ENCODE results near the gene TTLL6. TPM values are rescaled to one million over a fixed set of nuclear protein-coding genes. Genes with fewer than 3 reads are reported as not detected.

The TTLL6 gene
- total RNA-seq, 1 donor from 2014 or later, result not detected

DNA sequence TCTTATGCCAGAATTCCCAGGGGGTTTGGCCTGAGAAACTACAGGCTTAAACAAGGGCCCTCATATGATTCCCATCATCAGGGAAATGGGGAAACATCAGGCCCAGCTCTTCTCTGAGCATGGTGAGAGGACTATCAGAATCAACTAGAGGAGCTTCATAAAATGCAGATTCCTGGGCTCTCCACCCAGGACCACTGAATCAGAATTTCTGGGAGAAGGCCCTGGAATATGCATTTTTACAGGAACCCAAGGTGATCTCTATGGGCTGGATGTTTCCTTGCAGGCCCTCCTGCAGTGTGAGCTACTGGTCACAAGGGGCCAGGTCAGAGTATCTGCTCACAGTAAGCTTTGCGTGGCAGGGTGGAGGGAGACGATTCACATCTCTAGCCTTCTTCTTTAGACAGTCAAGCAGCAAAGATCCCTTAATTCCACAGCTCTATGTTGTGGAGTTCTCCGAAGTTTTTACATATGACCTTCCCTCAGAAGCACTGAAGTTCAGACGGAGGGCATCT, 49.7 kb downstream of the TTLL6 start:
- H3K4me3 Mint-ChIP-seq, result no peak overlapping the region
- H3K9me3 Mint-ChIP-seq, result no peaks in the 10 kb centered on the region
- H3K4me1 Mint-ChIP-seq, result peaks cover 5% of the 10 kb centered on the region
- H3K36me3 Mint-ChIP-seq (ENCODE audit: low read depth), result no peaks in the 10 kb centered on the region
- peaks cover 42% of the 10 kb centered on the region for H3K27me3 Mint-ChIP-seq
- DNase-seq, result no peak
- no peak overlapping the region for H3K27ac Mint-ChIP-seq
- intact Hi-C loops (cut with micrococcal nuclease), result no loop called here

DNA sequence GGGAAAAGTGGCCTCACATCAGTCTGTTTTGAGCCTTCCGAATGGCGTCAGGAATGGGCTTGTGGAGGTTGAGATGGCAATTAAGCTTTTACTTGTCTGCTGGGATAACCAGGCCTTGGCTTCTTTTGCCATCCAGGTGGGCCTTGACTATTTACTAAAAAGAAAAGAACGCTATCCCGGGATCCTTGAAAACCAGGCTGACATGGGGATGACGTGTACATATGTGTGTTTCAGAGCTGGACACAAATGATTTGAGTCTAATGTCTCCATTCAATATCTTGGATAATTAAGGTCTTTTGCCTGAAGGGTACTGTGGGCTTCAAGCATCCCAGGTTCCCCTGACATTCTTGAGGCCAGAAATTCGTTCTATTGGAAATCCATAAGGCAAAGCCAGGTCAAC, 55.9 kb downstream of the TTLL6 start:
- Mint-ChIP-seq H3K27ac (no peak overlapping the region), H3K4me1 (no peaks in the 10 kb centered on the region), H3K4me3 (no peak overlapping the region), H3K9me3 (no peaks in the 10 kb centered on the region), H3K27me3 (peaks cover 66% of the 10 kb centered on the region), H3K36me3 (ENCODE audit: low read depth) (no peaks in the 10 kb centered on the region)
- DNase-seq, result no peak
- intact Hi-C loops (cut with micrococcal nuclease), result no loop called here

DNA sequence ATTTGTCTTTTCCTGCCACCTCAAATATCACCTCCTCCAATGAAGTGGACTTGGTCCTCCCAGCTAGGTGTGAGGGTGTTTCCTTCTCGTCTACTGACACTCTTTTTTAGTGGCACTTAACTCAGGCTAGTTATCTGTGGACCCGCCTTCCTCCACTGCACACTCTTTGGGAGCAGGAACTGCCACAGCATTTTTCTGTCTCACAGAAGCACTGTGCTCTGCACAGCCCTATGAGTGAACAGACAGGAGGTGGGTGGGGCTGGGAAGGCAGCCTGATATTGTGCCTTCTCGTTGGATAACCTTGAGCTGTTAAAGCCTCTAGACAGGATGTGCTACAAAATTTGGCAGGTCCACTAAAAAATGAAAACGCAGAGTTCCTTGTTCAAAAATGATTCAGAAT, 56.6 kb downstream of the TTLL6 start:
- H3K4me3 Mint-ChIP-seq, result no peak overlapping the region
- DNase-seq, result no peak
- no peaks in the 10 kb centered on the region for H3K36me3 Mint-ChIP-seq (ENCODE audit: low read depth)
- H3K4me1 Mint-ChIP-seq, result no peaks in the 10 kb centered on the region
- intact Hi-C loops (cut with micrococcal nuclease), result no loop called here
- no peak overlapping the region for H3K27ac Mint-ChIP-seq
- H3K9me3 Mint-ChIP-seq, result no peaks in the 10 kb centered on the region
- peaks cover 68% of the 10 kb centered on the region for H3K27me3 Mint-ChIP-seq

DNA sequence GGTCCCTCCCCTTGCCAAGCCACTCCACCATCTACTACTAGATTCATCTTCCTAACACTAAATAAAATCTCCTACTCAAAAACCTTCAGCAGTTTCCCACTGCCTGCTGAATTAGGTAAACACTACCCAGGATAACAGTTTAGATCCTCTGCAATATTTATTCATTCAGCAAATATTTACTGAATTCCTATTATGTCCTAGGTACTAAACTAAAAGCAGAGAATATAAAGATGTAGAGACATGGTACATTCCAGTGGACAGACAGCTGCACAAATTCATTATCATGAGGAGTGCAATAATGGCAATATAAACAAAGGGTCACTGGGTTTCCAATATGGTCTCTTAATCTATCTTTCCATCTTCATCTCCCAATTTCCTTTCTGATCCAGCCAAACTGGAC, 57.7 kb downstream of the TTLL6 start:
- intact Hi-C loops (cut with micrococcal nuclease), result no loop called here
- H3K4me1 Mint-ChIP-seq, result peaks cover under 1% of the 10 kb centered on the region
- H3K36me3 Mint-ChIP-seq (ENCODE audit: low read depth), result no peaks in the 10 kb centered on the region
- no peak overlapping the region for H3K27ac Mint-ChIP-seq
- peaks cover 72% of the 10 kb centered on the region for H3K27me3 Mint-ChIP-seq
- no peak for DNase-seq
- H3K9me3 Mint-ChIP-seq, result no peaks in the 10 kb centered on the region
- no peak overlapping the region for H3K4me3 Mint-ChIP-seq

DNA sequence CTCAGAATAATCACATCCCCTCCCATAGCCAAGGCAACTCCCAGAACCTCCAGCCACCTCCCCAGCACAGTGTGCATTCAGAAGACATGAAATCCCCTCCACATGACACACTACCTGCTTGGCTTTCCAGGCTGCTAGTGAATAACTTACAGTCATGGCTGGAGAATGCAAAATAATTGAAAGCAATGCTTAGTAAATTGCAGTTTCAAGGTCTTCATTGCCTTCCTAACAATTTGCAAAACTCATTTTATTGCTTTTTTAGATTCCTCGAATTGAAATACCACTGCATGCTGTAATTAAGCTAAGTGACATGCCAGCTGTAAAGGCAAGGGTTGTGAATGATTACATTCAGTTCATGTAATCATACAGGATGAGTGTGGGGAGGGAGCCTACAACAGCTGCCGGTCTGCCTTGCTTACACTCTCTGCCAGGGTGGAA, 59.5 kb downstream of the TTLL6 start:
- no peak for DNase-seq
- Mint-ChIP-seq H3K4me3 (no peak overlapping the region), H3K27ac (no peak overlapping the region), H3K4me1 (peaks cover 5% of the 10 kb centered on the region), H3K36me3 (ENCODE audit: low read depth) (no peaks in the 10 kb centered on the region), H3K27me3 (peaks cover 77% of the 10 kb centered on the region), H3K9me3 (no peaks in the 10 kb centered on the region)
- intact Hi-C loops (cut with micrococcal nuclease), result no loop called here

DNA sequence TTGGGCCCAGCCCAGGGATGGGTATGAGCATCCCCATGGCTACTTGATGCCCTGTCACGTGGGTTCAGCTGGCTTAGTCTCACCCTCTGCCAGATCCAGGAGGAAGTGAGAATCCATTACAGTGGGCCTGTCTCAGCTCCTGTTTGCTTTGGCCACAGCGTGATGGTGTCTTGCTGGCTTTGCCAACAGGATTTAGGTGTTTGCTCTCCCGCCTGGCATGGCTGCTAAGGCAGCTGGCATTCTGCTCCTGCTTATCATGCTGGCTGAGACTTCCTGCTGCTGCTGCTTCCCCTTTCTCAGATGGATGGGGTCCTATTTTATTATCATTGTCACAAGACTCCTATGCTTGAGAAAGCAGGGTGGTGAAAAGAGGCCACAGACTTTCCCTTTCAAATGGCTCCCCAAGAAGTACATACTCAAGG, 60.2 kb downstream of the TTLL6 start:
- H3K27me3 Mint-ChIP-seq, result peaks cover 79% of the 10 kb centered on the region
- intact Hi-C loops (cut with micrococcal nuclease), result no loop called here
- DNase-seq, result no peak
- no peaks in the 10 kb centered on the region for H3K9me3 Mint-ChIP-seq
- H3K36me3 Mint-ChIP-seq (ENCODE audit: low read depth), result no peaks in the 10 kb centered on the region
- peaks cover 5% of the 10 kb centered on the region for H3K4me1 Mint-ChIP-seq
- no peak overlapping the region for H3K4me3 Mint-ChIP-seq
- H3K27ac Mint-ChIP-seq, result no peak overlapping the region

DNA sequence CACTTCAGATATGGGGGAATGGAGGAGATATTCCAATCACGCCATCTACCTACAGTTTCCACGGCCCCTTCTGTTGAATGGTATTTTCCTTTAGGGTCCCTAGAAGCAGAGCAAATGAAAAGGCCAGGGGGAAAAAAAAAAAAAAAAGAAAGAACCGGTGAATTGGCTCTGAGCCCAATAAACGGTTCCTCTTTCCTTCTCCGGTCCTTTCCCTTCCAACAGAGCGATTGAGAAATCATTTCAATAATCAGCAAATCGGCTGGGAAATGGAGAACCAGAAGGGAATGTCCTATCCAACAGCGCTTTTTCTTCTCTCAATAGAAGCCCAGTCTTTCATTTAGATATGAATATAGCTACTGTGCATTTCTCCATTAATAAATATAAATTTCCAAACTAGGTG, 61.7 kb downstream of the TTLL6 start:
- H3K27me3 Mint-ChIP-seq, result peaks cover 79% of the 10 kb centered on the region
- no peak overlapping the region for H3K4me3 Mint-ChIP-seq
- DNase-seq, result no peak
- no peak overlapping the region for H3K27ac Mint-ChIP-seq
- H3K4me1 Mint-ChIP-seq, result peaks cover 5% of the 10 kb centered on the region
- no peaks in the 10 kb centered on the region for H3K9me3 Mint-ChIP-seq
- intact Hi-C loops (cut with micrococcal nuclease), result no loop called here
- no peaks in the 10 kb centered on the region for H3K36me3 Mint-ChIP-seq (ENCODE audit: low read depth)

DNA sequence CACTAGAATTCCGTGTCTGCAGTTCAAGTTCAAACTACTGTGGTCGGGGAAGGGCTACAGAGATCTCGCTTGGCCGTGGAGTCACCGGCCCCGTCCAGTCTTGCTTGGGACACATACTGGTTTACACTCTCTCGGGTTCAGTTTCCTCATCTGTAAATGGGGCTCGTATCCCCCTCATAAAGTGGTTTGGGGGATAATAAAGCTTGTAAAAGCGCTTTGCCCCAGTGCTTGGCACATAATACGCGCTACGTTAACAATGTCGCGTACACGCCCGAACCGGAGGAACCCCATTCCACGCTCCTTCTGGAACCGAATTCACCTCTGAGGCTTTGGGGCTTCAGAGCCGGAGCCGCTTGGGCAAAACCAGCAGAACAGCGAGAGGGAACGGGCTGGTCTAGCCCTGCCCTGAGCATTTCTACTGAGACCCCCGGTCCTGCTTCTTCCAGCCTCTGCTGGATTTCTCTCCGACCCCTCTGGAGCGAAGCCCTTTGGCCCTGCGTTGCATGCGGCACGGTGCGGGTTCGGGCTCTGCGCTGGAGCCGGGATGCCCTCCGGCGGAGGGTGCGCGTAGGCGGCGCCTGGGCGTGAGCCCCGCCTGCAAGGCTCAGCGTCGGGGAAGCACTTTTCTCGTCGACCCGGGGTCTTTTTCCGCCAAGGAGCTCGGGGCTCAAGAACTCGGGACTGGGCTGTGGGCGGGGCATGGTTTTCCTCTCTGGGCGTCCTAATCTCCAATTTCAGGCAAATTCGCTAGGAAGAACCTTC, 62.3 kb downstream of the TTLL6 start:
- no peaks in the 10 kb centered on the region for H3K9me3 Mint-ChIP-seq
- intact Hi-C loops (cut with micrococcal nuclease), result no loop called here
- no peak for DNase-seq
- H3K4me1 Mint-ChIP-seq, result peaks cover 5% of the 10 kb centered on the region
- H3K27ac Mint-ChIP-seq, result peak overlapping the region; percentile 16
- no peaks in the 10 kb centered on the region for H3K36me3 Mint-ChIP-seq (ENCODE audit: low read depth)
- H3K27me3 Mint-ChIP-seq, result peaks cover 83% of the 10 kb centered on the region
- no peak overlapping the region for H3K4me3 Mint-ChIP-seq

DNA sequence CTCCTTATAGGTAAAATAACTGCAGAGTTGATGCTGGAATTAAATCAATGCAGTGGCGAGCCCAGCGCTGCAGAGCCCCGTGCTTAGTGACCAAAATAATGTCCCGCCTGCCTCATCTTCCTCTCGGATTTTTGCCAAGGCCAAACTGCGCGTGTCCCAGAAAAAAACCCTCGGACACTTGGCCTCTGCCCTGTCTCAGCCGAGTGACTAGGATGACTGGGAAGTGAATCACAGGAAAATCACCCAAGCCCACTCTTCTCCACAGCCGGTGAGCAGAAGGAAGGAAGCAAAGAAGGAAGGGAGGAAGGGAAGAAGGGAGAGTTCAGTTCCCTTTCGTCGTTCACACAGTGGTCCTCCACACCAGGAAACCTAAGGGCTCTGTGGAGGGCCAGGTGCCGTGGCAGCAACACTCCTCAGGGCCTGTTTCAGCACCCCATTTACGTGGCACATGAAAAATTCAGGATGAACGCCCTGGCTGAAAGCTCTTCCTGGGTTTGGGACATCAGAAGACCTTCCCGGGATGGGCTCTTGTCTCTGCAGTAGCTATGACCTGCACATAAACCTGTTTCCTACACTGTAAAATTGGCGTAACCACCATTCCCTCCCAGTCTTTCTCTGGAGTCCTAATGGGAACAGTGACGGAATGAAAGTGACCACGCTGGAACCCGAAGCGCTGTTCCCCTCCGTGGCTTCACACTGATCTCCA, 63.1 kb downstream of the TTLL6 start:
- H3K4me1 Mint-ChIP-seq, result peaks cover 5% of the 10 kb centered on the region
- no peaks in the 10 kb centered on the region for H3K36me3 Mint-ChIP-seq (ENCODE audit: low read depth)
- intact Hi-C loops (cut with micrococcal nuclease), result loop anchor here (2.0 kb wide), 1 partner anchor 139 kb away; the partner anchor contains the start of gene HOXB8
- H3K27ac Mint-ChIP-seq, result peak overlapping the region; percentile 25
- no peak overlapping the region for H3K4me3 Mint-ChIP-seq
- no peaks in the 10 kb centered on the region for H3K9me3 Mint-ChIP-seq
- peaks cover 85% of the 10 kb centered on the region for H3K27me3 Mint-ChIP-seq
- DNase-seq, result no peak

DNA sequence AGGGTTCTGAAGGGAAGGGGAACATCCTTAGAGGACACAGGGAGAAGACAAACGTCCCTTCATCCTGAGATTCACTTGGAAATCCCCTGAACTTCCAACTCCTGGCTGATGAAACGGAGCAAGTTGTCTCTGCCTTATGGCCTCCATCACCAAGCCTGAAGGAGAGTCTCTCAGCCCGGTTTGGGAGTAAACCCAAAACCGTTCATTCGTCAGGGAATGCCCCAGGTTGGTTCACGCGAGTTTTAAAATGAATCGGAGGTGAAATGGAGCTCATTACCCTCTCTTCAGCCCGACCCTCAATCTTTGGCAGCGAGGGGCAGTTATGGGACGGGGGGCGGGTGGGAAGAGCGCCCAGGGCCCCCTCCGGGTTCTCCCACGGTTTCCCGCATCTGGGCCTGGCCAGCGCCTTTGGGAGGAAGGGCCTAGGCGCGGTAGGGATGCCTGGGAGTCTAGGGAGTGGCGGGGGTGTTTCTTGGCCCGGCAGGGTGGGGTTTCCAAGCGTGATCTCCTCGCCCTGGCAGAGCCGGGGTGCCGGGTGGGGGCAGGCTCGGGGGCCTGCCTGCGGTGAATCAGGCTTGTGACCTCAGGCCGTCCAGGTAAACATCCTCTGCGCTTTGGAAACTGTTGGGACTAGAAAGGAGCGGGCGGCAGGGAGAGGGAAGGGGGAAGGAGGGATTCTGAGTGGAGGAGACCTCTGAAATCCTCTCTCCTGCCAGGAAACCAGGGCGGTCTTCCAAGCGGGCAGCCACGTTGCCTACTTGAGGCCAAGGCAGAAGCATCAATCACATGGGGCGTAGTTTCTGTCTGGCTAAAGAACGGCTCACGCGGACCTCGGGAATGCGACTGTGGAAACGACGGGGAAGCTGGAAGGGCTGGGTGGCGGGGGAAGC, 64.4 kb downstream of the TTLL6 start:
- H3K9me3 Mint-ChIP-seq, result no peaks in the 10 kb centered on the region
- H3K4me3 Mint-ChIP-seq, result no peak overlapping the region
- no peak overlapping the region for H3K27ac Mint-ChIP-seq
- no peaks in the 10 kb centered on the region for H3K36me3 Mint-ChIP-seq (ENCODE audit: low read depth)
- intact Hi-C loops (cut with micrococcal nuclease), result loop anchor here (2.0 kb wide), 1 partner anchor 138 kb away; the partner anchor contains the start of gene HOXB8
- no peak for DNase-seq
- peaks cover 84% of the 10 kb centered on the region for H3K27me3 Mint-ChIP-seq
- peaks cover 5% of the 10 kb centered on the region for H3K4me1 Mint-ChIP-seq

DNA sequence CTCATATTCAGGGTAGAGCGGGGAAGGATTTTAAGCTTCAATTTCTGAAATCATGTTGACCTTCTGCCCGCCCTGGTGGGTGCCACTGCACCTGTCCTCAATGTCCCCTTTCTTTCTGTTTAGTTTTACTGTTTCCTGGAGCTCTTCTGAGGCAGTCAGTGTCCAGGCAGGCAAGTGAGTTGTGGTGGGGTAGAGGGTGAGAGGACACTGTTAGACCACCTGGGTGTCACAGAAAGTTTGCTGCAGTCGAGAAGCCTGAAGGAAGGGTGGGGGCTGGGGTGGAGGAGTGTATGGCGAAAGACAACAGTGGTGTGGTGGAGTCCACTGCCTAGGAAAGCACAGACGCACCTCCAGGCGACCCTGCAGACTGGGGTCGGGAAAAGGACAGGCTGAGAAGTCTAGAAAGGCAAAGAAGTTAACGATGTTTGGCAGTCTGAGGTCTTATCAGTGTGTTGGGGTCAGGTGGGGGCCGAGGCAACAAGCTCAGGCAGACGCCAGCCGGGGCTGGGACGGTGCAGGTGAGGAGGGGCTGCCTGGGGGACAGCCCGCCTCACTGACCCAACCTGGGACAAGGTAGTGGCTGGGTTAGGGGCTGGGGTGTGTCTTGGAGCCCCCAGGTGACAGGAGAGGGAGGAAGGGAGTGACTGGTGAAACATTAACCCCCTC, 65.2 kb downstream of the TTLL6 start:
- no peak overlapping the region for H3K27ac Mint-ChIP-seq
- DNase-seq, result no peak
- H3K27me3 Mint-ChIP-seq, result peaks cover 84% of the 10 kb centered on the region
- H3K4me1 Mint-ChIP-seq, result peaks cover 5% of the 10 kb centered on the region
- H3K9me3 Mint-ChIP-seq, result no peaks in the 10 kb centered on the region
- no peaks in the 10 kb centered on the region for H3K36me3 Mint-ChIP-seq (ENCODE audit: low read depth)
- intact Hi-C loops (cut with micrococcal nuclease), result loop anchor here (2.0 kb wide), 2 partner anchors 137 to 243 kb away; partner anchors contain the start of gene HOXB8
- H3K4me3 Mint-ChIP-seq, result no peak overlapping the region

DNA sequence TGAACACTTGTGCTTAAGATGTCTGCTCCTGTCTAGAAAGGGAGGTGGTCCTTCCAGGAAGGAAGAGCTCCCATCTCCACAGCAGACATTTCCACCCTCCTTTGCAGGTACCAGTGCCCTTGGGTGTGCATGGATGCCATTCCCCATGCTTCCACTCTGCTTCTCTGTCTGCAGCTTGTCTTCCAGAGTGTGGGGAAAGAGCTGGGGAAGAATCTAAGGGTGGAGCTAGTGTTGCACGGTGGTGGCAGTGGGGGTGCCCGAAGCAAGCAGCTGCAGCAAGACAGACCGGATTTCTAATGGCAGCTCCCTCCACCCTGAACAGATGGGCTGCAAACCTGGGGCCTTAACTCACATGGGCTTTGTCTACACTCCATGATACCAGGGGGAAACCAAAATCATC, 65.9 kb downstream of the TTLL6 start:
- Mint-ChIP-seq H3K4me1 (peaks cover 8% of the 10 kb centered on the region), H3K27ac (no peak overlapping the region), H3K4me3 (no peak overlapping the region), H3K9me3 (no peaks in the 10 kb centered on the region), H3K36me3 (ENCODE audit: low read depth) (no peaks in the 10 kb centered on the region), H3K27me3 (peaks cover 86% of the 10 kb centered on the region)
- DNase-seq, result no peak
- intact Hi-C loops (cut with micrococcal nuclease), result loop anchor here (2.0 kb wide), 1 partner anchor 244 kb away; no protein-coding TSS in a partner anchor

Data from activated CD4-positive, alpha-beta T cell treated with anti-CD3 and anti-CD28 coated beads, Interleukin-2, amount 10 ng/mL, durations not matched to agents 24 days and 14 days (primary cell).